Activated CD4-positive, alpha-beta T cell treated with anti-CD3 and anti-CD28 coated beads, Interleukin-2, amount 10 ng/mL, durations not matched to agents 24 days and 14 days (primary cell): ENCODE data around the gene TPD52L2. TPM values are rescaled to one million over a fixed set of nuclear protein-coding genes. Genes with fewer than 3 reads are reported as not detected.
"Not testable (repeated sequence)": the region's sequence is repeated elsewhere in the genome, so short reads cannot be mapped to it uniquely, and the experiment has no call there.

Experiments
- DNase-seq: peaks from one replicate; pipeline ENCODE4 v3.0.0; 2022
- H3K27ac Mint-ChIP-seq: one replicate; pipeline ENCODE4 v1.8.0; 2022; ENCODE audit warnings: mild to moderate bottlenecking, mixed read lengths
- H3K27me3 Mint-ChIP-seq: one replicate; pipeline ENCODE4 v1.8.0; 2022; ENCODE audit warnings: mixed read lengths
- H3K36me3 Mint-ChIP-seq: one replicate; pipeline ENCODE4 v1.8.0; 2022; ENCODE audit warnings: low read depth, mild to moderate bottlenecking, mixed read lengths
- H3K4me1 Mint-ChIP-seq: one replicate; pipeline ENCODE4 v1.8.0; 2021; ENCODE audit warnings: mixed read lengths
- H3K4me3 Mint-ChIP-seq: one replicate; pipeline ENCODE4 v1.8.0; 2022; ENCODE audit warnings: mild to moderate bottlenecking, moderate library complexity, mixed read lengths
- H3K9me3 Mint-ChIP-seq: one replicate; pipeline ENCODE4 v1.8.0; 2021; ENCODE audit warnings: mixed read lengths
- intact Hi-C: fragments of 100-400 bp; cut with micrococcal nuclease; formaldehyde crosslinking; loops from one replicate; pipeline ENCODE4 v1.15.1; 2023
- total RNA-seq: library from RNA; stranded (reverse); gene quantifications from 2 replicates; pipeline ENCODE4 v1.2.3, GENCODE V29; 2022

The TPD52L2 gene
- total RNA-seq, 1 donor from 2014 or later = 78.8 TPM

DNA sequence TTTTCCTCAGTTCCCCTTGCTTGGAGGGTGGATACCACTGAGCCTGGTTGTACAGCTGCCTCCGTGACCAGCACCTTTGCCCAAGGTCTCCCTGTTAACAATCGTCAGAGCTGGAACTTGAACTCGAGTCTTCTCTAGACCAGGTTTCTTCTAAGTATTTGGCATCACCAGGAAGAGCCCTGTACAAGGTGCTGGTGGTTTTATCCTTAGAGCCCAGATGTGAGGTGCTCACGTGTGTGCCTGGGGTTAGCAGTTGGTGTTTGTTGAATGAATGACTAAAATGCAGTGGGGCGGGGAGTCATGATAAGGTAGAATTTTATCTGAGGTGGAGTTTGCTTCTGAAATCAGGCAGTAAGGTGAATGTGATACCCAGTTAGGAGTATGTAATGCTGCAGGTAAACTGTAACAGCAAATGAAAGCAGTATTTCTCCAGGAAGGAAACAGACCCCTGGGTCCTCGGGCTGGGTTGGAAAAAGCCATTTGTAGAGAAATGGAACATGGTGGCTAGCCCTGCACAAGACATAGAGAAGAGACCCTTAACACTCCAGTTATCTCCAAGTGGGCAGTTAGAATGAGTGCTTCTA is 33.0 kb downstream of the TPD52L2 start:
- H3K9me3 Mint-ChIP-seq = no peaks in the 10 kb centered on the region
- DNase-seq = no peak
- H3K4me1 Mint-ChIP-seq = peaks cover 48% of the 10 kb centered on the region
- H3K36me3 Mint-ChIP-seq = peaks cover 31% of the 10 kb centered on the region
- peak overlapping the region; percentile 59 for H3K27ac Mint-ChIP-seq
- peaks cover 3% of the 10 kb centered on the region for H3K27me3 Mint-ChIP-seq
- H3K4me3 Mint-ChIP-seq = peak overlapping the region; percentile 76
- intact Hi-C loops = loop anchor here (2.0 to 5.0 kb wide), 2 partner anchors 39 to 59 kb away; partner anchors contain the start of gene UCKL1

DNA sequence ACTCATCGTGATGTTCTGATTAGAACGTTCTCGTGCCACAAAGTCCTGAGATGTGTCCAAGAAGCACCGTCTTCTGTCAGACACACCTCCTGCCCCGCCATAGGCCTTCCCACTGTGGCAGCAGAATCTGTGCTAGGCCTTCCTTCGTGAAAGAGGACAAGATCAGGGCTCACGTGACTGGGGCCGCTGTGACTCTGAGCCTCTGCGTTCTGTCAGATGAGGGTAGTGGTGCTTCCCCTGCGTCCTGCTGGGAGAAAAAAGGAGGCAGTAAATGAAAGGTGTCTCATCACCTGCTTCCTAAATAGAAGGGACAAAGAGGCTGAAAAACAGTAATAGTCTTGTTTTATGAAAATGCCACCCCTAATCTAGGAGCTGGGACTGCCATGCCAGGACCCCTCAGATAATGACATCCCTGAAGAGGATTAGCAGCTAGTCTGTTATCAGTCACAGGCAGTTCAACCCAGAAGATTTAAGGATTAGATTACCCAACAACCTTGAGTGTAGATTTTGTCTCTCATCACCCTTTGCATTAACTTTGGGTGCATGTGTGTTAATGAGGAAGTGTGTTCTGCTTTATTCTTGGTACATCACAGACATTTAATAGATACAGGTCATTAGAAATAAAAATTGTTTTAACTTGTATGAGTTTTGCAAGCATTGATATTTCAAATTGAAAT is 34.0 kb downstream of the TPD52L2 start:
- no peaks in the 10 kb centered on the region for H3K9me3 Mint-ChIP-seq
- H3K27ac Mint-ChIP-seq = peak overlapping the region; percentile 41
- no peak for DNase-seq
- no peak overlapping the region for H3K4me3 Mint-ChIP-seq
- intact Hi-C loops = loop anchor here (5.0 kb wide), 1 partner anchor 58 kb away; the partner anchor contains the start of gene UCKL1
- H3K27me3 Mint-ChIP-seq = peaks cover 2% of the 10 kb centered on the region
- peaks cover 33% of the 10 kb centered on the region for H3K36me3 Mint-ChIP-seq
- peaks cover 52% of the 10 kb centered on the region for H3K4me1 Mint-ChIP-seq

DNA sequence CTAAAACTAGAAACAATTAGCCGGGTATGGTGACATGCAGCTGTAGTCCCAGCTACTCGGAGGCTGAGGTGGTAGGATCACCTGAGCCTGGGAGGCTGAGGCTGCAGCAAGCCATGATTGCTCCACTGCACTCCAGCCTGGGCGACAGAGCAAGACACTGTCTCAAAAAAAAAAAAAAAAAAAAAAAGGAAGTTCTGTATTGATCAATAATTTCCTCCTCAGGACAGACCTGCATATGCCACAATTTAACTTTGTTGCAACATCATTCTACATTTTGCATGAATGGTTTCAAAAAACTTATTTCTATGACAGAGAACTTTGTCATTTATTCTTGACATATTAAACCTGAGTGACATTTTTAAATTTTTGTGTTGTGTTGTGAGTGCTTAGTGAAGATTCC is 35.3 kb downstream of the TPD52L2 start:
- no peaks in the 10 kb centered on the region for H3K27me3 Mint-ChIP-seq
- peaks cover 54% of the 10 kb centered on the region for H3K4me1 Mint-ChIP-seq
- peaks cover 33% of the 10 kb centered on the region for H3K36me3 Mint-ChIP-seq
- no peak overlapping the region for H3K4me3 Mint-ChIP-seq
- intact Hi-C loops = loop anchor here (5.0 kb wide), 1 partner anchor 222 kb away; no protein-coding TSS in a partner anchor
- H3K9me3 Mint-ChIP-seq = no peaks in the 10 kb centered on the region
- DNase-seq = no peak
- H3K27ac Mint-ChIP-seq = no peak overlapping the region

DNA sequence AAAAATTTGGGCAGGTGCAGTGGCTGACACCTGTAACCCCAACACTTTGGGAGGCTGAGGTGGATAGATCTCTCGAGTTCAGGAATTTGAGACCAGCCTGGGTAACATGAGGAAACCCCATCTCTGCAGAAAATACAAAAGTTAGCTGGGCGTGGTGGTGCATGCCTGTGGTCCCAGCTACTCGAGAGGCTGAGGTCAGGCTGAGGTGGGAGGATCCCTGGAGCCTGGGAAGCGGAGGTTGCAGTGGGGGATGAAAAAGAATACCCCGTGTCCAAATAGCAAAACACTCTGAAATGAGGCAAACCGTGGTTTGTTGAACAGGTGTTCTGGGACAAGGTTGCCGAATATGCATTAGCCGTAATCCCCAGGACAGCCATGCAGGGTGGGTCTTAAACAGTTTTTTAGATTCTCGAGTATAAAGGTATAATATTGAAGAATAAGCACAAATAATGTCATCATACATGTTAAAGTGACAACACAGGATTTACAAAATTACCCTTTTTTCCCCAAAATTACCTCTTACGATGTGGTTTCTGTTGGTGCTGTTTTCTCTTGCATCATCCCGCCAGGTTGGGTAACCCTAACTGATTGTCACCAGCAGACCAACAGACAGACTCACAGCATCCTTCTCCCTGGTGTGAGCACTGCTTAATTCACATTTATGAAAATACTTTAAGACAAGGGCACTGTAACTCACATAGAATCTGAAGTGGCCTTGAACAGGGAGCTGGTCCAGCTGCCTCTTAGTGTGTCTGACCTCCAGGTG is 38.9 kb downstream of the TPD52L2 start:
- H3K27ac Mint-ChIP-seq = peak overlapping the region; percentile 47
- H3K4me3 Mint-ChIP-seq = no peak overlapping the region
- intact Hi-C loops = loop anchor here (5.0 kb wide), 1 partner anchor 218 kb away; no protein-coding TSS in a partner anchor
- no peaks in the 10 kb centered on the region for H3K9me3 Mint-ChIP-seq
- no peak for DNase-seq
- H3K27me3 Mint-ChIP-seq = no peaks in the 10 kb centered on the region
- H3K36me3 Mint-ChIP-seq = peaks cover 16% of the 10 kb centered on the region
- peaks cover 33% of the 10 kb centered on the region for H3K4me1 Mint-ChIP-seq

DNA sequence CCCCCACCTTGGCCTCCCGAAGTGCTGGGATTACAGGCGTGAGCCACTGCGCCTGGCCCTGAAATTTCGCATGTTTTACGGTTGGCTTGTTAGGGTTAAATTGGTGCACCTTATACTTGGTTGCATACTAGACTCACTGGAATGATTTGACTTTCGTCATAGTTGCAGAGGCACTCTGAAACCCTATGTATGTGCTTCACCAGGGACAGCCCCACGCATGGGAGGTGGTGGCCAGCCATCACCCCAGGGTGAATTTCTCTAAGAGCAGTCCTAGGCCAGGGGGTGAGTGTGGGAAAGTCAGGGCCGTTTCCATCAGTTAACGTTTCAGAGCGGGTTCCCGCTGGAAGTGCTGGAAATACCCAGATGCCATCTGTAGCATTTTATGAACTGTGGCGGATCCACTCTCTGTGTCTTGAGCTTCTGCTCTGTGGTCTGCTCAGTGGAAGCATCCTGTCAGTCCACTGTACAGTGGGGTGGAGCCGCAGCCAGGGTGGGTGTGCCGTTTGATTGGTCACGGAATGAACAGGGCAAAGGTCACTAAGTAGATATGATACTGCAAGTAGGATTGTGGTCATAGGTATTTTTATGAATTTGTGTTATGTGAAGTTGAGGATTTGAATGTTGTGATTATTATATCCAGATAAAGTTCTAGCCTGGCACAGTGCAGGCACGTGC is 43.1 kb downstream of the TPD52L2 start:
- Mint-ChIP-seq H3K36me3 (peaks cover 10% of the 10 kb centered on the region), H3K4me3 (no peak overlapping the region), H3K9me3 (no peaks in the 10 kb centered on the region), H3K27ac (peak overlapping the region; percentile 4), H3K27me3 (no peaks in the 10 kb centered on the region), H3K4me1 (peaks cover 31% of the 10 kb centered on the region)
- intact Hi-C loops = no loop called here
- DNase-seq = no peak

DNA sequence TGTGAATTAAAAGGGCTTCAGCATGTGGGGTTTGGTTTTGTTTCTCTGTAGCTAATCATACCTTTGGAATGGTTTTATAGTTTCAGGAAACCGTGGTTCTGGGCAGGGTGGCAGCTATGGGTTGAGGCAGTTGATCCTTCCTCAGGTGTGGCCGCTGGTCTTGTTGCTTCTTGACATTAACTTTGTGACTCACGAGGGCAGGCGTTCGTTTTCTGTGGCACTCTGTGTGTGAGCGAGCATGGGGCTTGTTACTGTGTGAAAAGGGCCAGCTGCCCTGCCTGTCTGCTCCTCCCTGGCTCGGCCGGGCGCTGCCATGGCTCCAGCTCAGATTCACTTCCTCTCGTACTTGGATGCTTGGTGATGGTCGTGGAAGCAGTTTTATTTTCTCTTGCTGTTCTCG is 46.1 kb downstream of the TPD52L2 start:
- Mint-ChIP-seq H3K4me3 (no peak overlapping the region), H3K9me3 (no peaks in the 10 kb centered on the region), H3K27ac (peak overlapping the region; percentile 35), H3K4me1 (peaks cover 23% of the 10 kb centered on the region), H3K27me3 (no peaks in the 10 kb centered on the region), H3K36me3 (peaks cover 14% of the 10 kb centered on the region)
- DNase-seq = no peak
- intact Hi-C loops = no loop called here

DNA sequence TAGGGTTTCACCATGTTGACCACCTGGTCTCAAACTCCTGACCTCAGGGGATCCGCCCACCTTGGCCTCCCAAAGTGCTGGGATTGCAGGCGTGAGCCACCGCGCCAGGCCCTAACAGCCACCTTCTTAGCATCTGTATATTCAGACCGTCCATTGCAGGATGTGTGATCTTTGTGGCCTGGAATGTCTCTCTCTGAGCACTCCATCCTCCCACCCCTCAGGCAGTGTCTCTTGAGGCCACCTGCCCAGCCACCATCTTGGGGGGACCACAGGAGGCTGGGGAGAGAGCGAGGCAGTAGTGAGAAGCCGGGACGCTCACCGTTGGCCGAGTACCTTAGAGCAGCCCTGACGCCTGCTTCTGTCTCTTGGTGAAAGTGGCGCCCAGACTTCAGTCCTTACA is 48.7 kb downstream of the TPD52L2 start:
- Mint-ChIP-seq H3K27me3 (no peaks in the 10 kb centered on the region), H3K4me1 (peaks cover 18% of the 10 kb centered on the region), H3K27ac (no peak overlapping the region), H3K9me3 (no peaks in the 10 kb centered on the region), H3K4me3 (no peak overlapping the region), H3K36me3 (peaks cover 28% of the 10 kb centered on the region)
- intact Hi-C loops = no loop called here
- no peak for DNase-seq

DNA sequence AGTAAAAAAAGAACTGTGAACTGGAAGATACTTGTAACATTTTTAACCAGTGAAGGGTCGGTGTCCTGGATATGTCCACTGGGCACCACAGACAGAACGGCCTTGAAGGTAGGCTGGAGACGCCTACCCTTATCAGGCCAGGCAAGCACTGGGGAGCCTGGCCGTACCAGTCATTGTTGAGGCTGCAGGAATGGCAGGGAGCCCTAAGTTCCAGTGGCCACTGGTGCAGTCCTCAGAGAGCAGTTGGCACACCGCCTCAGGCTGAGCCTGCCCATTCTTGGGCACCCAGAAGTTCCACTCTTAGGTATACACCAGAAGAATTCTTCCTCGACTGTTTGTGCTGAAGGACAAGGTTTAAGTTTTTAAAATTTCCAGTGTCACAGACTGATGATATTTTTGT is 50.4 kb downstream of the TPD52L2 start:
- Mint-ChIP-seq H3K4me1 (peaks cover 14% of the 10 kb centered on the region), H3K4me3 (no peak overlapping the region), H3K36me3 (peaks cover 27% of the 10 kb centered on the region), H3K9me3 (no peaks in the 10 kb centered on the region), H3K27me3 (no peaks in the 10 kb centered on the region), H3K27ac (no peak overlapping the region)
- no peak for DNase-seq
- intact Hi-C loops = no loop called here

DNA sequence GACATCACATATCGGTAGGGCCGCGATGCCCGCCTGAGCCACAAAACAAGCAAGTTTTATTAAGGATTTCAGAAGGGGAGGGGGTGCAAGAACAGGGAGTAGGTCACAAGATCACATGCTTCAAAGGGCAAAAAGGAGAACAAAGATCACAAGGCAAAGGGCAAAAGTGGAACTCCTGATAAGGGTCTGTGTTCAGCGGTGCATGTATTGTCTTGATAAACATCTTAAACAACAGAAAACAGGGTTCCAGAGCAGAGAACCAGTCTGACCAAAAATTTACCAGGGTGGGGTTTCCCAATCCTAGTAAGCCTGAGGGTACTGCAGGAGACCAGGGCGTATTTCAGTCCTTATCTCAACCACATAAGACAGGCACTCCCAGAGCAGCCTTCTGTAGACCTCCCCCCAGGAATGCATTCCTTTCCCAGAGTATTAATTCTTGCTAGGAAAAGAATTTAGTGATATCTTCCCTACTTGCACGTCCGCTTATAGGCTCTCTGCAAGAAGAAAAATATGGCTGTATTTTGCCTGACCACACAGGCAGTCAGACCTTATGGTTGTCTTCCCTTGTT is 51.4 kb downstream of the TPD52L2 start:
- intact Hi-C loops, H3K4me3 Mint-ChIP-seq, DNase-seq, H3K27ac Mint-ChIP-seq, H3K27me3 Mint-ChIP-seq, H3K4me1 Mint-ChIP-seq, H3K9me3 Mint-ChIP-seq: not testable (repeated sequence)
- H3K36me3 Mint-ChIP-seq = peaks cover 27% of the 10 kb centered on the region

DNA sequence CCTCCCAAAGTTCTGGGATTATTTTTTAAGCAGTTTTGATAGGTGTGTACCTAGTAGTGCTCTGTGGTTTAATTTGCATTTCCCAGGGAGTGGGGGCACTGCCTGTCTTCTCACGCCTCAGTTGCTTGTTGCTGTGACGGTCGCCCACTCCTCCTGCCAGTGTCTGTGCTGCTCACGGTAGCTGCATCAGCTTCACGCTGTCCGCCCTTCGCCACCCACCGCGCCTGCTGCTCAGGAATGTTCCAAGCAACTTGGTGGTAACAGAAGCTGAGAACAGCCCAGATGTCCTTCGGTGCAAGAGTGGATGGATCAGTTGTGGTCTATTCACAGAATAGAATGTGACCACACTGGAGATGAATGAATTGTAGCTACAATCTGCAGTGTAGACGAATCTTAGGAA is 52.7 kb downstream of the TPD52L2 start:
- H3K4me1 Mint-ChIP-seq = peaks cover 5% of the 10 kb centered on the region
- intact Hi-C loops = no loop called here
- H3K36me3 Mint-ChIP-seq = peaks cover 29% of the 10 kb centered on the region
- H3K27ac Mint-ChIP-seq = no peak overlapping the region
- no peaks in the 10 kb centered on the region for H3K9me3 Mint-ChIP-seq
- no peaks in the 10 kb centered on the region for H3K27me3 Mint-ChIP-seq
- no peak for DNase-seq
- no peak overlapping the region for H3K4me3 Mint-ChIP-seq

DNA sequence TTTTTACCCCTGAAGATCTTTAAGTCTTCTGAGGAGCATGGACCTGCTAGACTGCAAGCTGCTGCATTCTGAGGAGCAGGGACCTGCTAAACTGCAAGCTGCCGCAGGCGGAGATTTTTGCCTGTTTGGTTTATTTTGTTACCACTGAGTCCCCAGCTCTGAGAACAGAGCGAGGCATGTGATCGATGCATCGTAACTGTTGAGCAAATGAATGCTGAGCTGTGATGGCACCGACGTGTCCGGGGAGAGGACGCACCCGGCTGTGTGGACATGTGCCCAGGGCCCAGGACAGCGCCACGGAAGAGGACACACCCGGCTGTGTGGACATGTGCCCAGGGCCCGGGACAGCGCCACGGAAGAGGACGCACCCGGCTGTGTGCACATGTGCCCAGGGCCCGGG is 54.1 kb downstream of the TPD52L2 start:
- no peaks in the 10 kb centered on the region for H3K27me3 Mint-ChIP-seq
- H3K36me3 Mint-ChIP-seq = peaks cover 30% of the 10 kb centered on the region
- no peak overlapping the region for H3K4me3 Mint-ChIP-seq
- intact Hi-C loops = no loop called here
- no peak overlapping the region for H3K27ac Mint-ChIP-seq
- no peaks in the 10 kb centered on the region for H3K9me3 Mint-ChIP-seq
- peaks cover 6% of the 10 kb centered on the region for H3K4me1 Mint-ChIP-seq
- no peak for DNase-seq

DNA sequence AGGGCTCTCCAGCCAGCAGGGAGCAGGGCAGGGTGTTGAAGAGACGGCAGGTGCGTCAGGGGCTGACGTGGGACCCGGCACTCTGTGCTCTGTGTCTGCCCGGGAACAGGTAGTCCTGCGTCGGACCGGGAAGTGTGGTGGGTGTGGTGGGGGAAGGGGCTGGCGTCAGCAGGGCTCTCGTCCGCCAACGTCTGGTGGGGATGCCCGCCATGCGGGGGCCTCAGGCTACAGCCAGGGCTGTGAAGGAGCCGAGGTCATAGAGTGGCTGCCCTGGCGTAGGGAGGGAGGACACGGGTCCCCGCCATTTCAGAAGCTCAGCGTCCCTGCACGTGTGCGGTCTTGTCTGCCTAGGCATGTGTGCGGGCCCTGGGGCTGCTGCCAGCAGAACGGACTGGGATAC is 55.2 kb downstream of the TPD52L2 start:
- DNase-seq = no peak
- peaks cover 12% of the 10 kb centered on the region for H3K4me1 Mint-ChIP-seq
- no peak overlapping the region for H3K4me3 Mint-ChIP-seq
- no peaks in the 10 kb centered on the region for H3K27me3 Mint-ChIP-seq
- H3K36me3 Mint-ChIP-seq = peaks cover 28% of the 10 kb centered on the region
- no peak overlapping the region for H3K27ac Mint-ChIP-seq
- intact Hi-C loops = no loop called here
- H3K9me3 Mint-ChIP-seq = no peaks in the 10 kb centered on the region

DNA sequence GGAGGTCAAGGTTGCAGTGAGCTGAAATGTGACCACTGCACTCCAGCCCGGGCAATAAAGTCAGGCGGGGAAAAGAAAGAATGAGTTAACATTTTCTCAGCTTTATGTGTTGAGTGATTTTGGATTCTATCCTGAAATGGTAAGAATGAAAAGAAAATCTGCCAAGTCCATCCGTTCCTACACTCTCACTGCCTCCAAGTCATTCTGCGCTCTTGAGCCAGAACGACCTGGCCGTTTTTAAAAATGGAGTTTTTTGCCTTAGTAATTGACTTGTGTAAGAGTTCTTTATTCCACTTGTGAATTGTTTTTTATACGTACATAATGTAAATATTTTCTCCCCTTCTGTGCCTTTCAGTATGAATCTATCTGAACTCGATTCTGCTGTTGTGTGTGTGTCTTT is 58.6 kb downstream of the TPD52L2 start:
- H3K4me3 Mint-ChIP-seq = no peak overlapping the region
- no peak for DNase-seq
- H3K36me3 Mint-ChIP-seq = peaks cover 26% of the 10 kb centered on the region
- intact Hi-C loops = no loop called here
- no peak overlapping the region for H3K27ac Mint-ChIP-seq
- H3K27me3 Mint-ChIP-seq = no peaks in the 10 kb centered on the region
- H3K4me1 Mint-ChIP-seq = peaks cover 15% of the 10 kb centered on the region
- no peaks in the 10 kb centered on the region for H3K9me3 Mint-ChIP-seq
